Frontal cortex (tissue), 4 donors: Measurements from ENCODE around the gene SRSF6. TPM values are rescaled to one million over a fixed set of nuclear protein-coding genes. Genes with fewer than 3 reads are reported as not detected.
"Not testable (repeated sequence)": the region's sequence is repeated elsewhere in the genome, so short reads cannot be mapped to it uniquely, and the experiment has no call there.

Experiments
- DNase-seq, 2 donors: peaks; one replicate each; pipeline ENCODE4 v3.0.0; 2012; ENCODE audit warnings: low spot score in 2 of 2
- FAIRE-seq: peaks from 2 replicates; lab custom pipeline; 2012; peaks lifted over from hg19 to GRCh38; lab: Jason Lieb, UNC
- small RNA-seq: library from RNA; depleted of rRNA; stranded (forward); fragments of <200 nt; gene quantifications from one replicate; pipeline ENCODE3, GENCODE V24; 2014
- total RNA-seq: library from RNA; depleted of rRNA; stranded (reverse); fragments of >200 nt; gene quantifications from one replicate; pipeline ENCODE4 v1.2.3, GENCODE V29; 2014
- donor health status: control.
- donor health status: control.
- donor health status: control.

Gene SRSF6
- total RNA-seq, 1 donor from 2014 or later: 44.0 TPM

DNA sequence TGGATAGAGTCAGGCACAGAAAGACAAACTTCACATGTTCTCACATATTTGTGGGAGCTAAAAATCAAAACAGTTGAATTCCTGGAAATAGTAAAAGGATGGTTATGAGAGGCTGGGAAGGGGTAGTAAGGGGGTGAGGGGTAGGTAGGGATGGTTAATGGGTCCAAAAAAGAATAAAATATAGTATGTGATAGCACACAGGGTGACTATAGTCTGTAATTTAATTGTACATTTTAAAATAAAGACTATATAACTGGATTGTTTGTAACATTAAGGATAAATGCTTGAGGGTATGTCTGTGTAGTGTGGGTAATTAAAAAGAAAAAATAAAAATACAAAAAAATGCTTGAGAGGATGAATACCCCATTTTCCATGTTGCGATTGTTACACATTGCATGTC, 9.9 kb downstream of the SRSF6 start:
- DNase-seq: no peak
- FAIRE-seq: no peak

DNA sequence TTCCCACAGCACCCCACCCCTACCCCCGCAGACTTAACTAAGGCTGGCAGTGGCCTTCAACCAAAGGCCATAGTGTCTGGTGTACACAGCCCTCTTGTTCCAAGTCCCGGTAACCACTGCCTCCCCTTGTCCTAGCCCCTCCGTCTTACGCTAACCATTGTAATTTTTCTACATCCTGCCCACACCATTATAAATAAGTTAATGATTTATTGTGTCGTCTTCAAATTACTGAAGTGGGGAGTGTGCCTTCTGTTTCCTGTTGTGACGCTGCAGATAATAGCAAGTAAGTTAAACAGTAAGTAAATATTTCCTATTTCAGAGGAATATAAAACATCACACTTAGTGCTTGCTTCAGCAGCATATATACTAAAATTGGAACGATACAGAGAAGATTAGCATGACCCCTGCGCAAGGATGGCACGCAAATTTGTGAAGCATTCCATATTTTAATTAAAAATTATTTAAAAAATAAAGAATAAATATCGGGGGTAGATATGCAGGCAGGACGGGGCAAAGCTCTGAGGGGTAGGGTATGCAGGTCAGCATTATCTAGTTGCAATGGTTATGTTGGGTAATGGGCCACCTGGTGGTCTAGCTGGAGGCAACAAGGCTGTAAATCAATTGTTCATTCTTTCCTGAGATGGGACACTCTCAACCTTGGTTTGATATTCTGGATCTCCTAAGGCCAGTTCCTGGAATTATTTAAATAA, 15.1 kb downstream of the SRSF6 start:
- no peak for DNase-seq
- no peak for FAIRE-seq

DNA sequence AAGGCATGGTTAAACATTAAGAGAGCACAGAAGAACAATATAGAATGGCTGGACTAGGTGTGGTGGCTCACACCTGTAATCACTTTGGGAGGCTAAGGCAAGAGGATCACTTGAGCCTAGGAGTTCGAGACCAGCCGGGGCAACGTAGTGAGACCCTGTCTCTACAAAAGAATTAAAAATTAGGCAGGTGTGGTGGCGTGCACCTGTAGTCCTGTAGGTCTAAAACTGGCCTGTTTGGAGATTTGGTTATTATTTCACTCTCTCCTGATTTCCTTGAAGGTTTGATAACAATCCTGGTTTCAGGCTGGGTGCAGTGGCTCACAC, 15.6 kb downstream of the SRSF6 start:
- DNase-seq (no peak), FAIRE-seq (no peak)

DNA sequence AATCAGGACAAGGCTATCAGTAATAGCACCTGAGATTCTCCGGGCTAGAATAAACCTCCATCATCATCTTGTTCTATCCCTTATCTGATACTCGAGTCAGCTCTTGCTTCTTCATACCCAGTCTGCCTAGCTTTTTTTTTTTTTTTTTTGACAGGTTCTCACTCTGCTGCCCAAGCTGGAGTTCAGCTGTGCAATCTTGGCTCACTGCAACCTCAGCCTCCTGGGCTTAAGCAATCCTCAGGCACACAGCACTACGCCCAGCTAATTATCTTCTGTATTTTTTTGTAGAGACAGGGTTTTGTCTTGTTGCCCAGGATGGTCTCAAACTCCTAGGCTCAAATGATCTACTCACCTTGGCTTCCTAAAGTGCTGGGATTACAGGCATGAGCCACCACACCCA, 19.5 kb downstream of the SRSF6 start:
- DNase-seq: no peak
- no peak for FAIRE-seq

DNA sequence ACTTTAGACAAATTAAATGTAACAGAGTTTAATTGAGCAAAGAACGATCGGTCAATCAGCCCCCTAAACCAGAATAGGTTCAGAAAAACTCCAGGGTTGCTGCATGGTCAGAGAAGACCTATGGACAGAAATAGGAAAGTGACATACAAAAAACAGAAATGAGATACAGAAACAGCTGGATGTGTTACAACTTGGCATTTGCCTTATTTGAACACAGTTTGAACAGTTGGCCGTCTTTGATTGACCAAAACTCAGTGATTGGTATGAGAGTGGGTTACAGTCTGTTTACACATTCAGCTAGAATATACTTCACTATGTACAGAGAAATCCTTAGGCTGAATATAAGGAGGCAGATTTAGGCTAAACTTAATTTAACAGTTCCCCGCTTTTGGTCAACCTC, 19.9 kb downstream of the SRSF6 start:
- DNase-seq (no peak), FAIRE-seq (no peak)

DNA sequence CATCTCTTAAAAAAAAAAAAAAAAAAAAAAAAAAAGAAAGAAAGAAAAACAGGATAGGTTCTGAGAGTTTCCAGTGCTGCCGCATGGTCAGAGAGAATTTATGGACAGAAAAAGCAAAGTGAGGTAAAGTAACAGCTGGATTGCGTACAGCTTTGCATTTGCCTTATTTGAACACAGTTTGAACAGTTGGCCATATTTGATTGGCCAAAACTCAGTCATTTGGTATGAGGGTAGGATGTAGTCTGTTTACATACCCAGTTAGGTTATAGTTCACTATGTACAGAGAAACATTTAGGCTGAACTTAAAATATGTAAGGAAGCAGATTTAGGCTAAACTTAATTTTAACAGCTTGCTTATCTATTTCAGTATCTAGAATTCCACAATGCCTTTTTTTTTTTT, 32.3 kb downstream of the SRSF6 start:
- no peak for FAIRE-seq

DNA sequence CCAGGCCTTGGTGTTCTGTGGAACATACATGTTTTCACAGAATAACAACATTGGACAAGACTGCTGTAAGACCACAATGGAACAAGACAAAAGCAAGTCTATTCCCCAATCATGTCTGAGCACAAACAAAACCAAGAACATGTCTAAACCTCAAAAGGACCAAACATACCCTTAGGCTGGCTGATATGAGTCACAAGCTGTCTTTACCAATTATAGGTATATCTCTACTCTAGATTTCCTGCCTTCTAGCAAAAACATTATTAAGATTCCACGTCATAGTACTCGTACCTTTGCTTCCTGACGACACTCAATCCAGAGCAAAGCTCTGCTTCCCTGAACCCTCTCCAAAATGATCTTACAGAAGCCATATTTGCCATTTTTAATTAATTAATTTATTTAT, 34.4 kb downstream of the SRSF6 start:
- DNase-seq (no peak), FAIRE-seq (no peak)

More for the DNA sequence above, 32.3 kb downstream of the SRSF6 start:
- DNase-seq: no peak

DNA sequence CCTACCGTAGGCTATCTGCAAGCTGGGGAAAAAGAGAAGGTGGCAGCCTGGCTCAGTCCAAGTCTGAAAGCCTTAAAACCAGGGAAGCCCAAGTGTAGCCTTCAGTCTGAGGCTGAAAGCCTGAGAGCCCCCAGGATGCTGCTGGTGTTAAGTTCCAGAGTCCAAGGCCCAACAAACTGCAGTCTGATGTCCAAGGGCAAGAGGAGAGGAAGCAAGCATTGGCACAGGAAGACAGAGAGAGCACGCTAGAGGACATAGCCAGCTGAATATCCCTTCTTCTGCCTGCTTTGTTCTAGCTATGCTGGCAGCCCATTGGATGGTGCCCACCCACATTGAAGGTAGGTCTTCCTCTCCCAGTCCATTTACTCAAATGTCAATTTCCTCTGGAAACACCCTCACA, 37.7 kb downstream of the SRSF6 start:
- FAIRE-seq: no peak
- DNase-seq: no peak

DNA sequence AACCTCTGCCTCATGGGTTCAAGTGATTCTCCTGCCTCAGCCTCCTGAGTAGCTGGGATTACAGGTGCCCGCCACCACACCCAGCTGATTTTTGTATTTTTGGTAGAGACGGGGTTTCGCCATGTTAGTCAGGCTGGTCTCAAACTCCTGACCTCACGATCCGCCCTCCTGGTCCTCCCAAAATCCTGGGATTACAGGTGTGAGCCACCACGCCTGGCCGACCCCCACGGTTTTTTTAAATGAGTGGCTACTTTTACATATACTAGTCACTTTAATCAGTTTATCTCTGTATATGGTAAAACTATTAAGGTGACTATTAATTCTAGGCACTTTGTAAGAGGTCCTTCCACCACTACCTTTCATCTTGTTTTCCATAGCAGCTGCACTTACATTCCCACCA, 44.3 kb downstream of the SRSF6 start:
- DNase-seq, FAIRE-seq: not testable (repeated sequence)

DNA sequence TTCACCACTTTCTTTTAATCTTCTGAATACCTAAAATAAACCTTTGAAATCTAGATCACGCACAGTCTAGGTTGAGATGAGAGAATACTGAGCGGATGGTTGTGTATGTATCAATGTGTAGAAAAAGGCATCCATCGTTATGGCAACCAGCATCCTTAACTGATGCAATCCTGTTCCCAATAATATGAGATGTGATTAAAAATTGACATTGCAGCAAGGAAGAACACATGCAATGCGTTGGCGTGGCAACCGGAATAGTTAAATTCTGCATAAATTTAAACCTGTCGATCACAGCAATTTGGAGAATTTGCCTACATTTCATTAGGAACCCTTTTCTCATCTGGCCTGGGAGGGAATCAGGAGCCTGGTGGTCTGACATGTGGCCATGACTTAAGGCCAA, 48.5 kb downstream of the SRSF6 start:
- FAIRE-seq: no peak
- no peak for DNase-seq

DNA sequence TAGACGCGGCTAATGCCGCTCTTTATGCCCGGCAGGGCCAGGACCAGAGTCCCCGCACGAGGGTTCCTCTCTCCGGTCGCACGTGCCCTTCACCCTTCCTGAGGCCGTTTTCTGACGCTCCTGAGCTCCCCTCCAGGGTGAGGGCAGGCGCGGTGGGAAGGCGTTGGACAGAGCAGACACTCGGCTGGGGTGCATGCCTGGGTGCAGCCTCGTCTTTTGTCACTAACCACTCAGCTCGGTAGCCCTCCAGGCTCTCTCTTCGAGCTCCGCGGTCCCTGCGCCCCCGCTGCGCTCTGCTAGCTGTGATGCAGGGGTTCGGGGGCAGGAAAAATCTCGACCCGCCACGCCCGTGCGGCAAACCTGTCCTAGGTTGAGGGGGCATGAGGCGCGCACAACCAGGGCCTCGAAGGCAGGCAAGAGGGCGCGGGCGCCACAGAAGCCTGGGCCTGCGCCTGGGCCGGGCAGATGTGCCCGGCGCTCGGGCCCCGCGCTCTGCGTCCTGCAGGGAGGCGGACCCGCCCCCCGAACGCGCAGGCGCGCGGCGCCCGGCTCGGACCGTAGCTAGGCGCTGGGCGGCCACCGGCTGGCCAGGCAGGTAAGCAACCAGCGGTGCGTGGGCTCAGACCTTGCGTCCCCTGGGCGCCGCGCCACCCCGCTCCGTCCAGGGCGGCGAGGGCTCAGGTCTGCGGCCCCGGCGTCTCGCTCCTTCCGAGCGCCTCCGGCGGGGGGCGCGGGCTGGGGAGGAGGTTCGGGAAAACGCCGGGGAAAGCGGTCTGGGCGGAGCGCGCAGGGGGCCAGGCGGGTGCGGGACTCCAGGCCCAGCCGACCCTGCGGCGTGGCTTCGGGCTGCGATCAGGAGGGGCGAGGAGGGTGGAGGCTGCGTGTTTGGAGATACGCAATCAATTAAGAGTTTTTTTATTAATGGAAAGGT, 49.7 kb downstream of the SRSF6 start, which contains the start of gene L3MBTL1:
TSS of gene L3MBTL1 (plus strand) at position 548 of the 931 bp plus-strand sequence. CDS start 5,807 bp downstream, outside the sequence.
- FAIRE-seq: no peak
- peak; percentile 70 to 75 for DNase-seq

DNA sequence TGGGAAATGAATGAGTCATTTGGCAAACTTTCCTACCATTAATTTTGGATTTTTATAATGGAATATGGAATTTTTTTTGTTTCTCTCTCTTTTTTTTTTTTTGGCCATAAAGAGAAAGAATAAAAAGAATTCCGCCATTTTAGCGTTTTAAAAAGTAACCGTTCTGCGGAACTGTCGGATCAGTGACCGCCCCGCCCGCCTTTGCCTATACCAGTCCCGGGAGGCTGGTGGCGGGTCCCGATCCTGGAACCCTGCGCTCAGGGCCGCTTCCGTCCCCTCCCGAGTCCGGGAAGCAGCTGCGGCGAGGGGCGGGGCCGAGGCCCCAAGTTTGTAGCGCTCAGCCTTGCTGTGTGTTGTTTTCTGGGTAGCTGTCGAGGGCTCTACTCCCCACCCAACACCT, 50.4 kb downstream of the SRSF6 start:
- FAIRE-seq (no peak), DNase-seq (no peak)

DNA sequence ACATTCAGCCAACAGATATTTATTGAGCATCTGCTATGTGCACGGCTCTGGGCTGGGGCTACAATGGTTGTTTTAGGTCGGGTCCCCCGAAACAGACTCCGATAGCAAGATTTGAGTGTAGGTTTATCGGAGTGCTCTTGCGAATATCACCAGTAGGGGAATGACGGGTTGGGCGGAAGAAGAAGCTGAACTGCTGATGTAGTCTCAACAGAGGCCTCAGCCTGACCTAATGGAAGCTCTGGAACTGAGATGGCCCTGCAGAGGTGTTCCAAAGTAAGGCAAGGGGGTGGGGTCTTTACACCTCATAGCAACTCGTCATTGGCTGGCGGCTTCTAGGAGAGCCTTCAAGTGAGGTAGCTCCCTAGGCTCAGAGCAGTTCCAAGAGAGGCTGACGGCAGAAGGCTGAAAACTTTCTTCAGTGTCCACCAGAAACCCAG, 50.9 kb downstream of the SRSF6 start:
- DNase-seq (no peak), FAIRE-seq (no peak)

DNA sequence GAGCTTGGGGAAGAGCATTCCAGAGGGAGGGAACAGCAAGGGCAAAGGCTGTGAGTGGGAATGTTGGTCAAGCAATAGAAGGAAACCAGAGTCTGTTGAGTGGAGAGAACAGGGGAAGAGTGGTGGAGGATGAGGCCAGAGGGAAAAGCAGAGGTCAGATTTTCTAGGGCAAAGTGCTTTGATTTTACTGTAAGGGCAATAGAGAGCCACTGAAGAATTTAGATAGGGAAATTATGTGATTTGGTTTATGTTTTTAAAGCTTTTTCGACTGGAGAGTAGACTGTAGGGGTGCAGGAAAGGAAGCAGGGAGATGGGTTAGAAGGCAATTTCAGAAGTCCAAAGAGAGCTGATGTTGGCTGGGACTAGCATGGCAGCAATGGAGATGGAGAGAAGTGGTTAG, 54.2 kb downstream of the SRSF6 start:
- FAIRE-seq: no peak

DNA sequence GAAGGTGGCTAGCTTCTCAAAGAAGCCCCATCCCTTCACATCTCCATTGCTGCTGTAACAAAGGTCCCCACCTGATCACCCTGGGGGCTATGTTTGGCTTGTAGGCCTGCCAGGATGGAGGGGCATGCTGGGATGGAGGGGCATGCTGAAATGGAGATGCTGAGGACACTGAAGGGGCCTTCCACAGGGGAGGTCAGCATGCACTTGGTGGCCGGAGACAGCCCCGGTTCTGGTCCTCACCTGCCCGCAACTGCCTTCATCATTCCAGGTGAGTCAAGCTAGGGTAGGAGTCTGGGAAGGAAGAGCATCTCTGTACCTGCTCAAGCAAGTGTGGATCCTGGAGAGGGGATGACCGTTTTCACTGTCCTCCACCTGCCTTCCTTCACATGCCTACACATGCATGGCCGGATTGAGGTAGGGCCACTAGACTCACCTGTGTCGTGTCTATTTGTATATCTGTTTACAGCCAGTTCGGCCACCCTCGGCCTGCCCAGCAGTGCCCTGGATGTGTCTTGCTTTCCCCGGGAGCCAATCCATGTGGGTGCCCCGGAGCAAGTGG, 55.8 kb downstream of the SRSF6 start:
- FAIRE-seq (no peak), DNase-seq (no peak)

More for the DNA sequence above, 54.2 kb downstream of the SRSF6 start:
- DNase-seq: no peak

Small RNA genes within 50 kb of the gene (small RNA-seq; reads per million reads assigned to genes)
- gene RF00019 (not detected), gene RNU6-1251P (not detected)

Other genes starting within 250 kb of the SRSF6 start
- 16.3 TPM for gene L3MBTL1, start 49.8 kb downstream of the SRSF6 start, total RNA-seq
- 0.41 TPM for gene SGK2, start 101.1 kb downstream of the SRSF6 start, total RNA-seq
- gene IFT52, start 133.0 kb downstream of the SRSF6 start, total RNA-seq: 86.0 TPM
- 0.41 TPM for gene MYBL2, start 209.2 kb downstream of the SRSF6 start, total RNA-seq